ENCODE data around the gene CHD1.
"Not testable (repeated sequence)": the region's sequence is repeated elsewhere in the genome, so short reads cannot be mapped to it uniquely, and the experiment has no call there.

Gene CHD1

DNA sequence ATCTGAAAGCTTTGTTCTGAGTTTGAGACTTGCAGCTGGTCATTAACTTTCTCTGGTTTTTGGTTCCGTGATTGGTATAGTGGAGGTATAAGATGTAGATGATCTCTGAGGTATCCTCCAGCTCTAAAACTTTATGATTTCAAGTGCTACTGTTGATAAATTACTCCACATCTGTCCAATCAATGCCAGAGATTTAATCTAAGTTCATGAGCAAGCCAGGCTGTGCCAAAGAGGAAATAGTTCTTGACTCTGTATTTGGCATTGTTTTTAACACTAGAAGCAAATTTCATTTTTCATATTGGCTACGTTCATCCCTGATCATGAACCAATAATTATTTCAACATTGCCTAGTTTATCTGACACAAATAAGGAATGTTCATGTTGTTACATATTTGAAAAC, 28.5 kb upstream of the CHD1 start:
- Histone ChIP-seq H3K9ac (ENCODE audit: low read length) (no peak overlapping the region), H3K4me1 (ENCODE audit: control insufficient read depth, insufficient read depth, low read length) (no peaks in the 10 kb centered on the region), H3K36me3 (ENCODE audit: control insufficient read depth, insufficient read depth, low read length) (no peaks in the 10 kb centered on the region), H3K27me3 (ENCODE audit: control insufficient read depth, insufficient read depth, low read length) (no peaks in the 10 kb centered on the region), H3K4me3 (ENCODE audit: low read length) (no peak overlapping the region), H3K27ac (ENCODE audit: low read depth, low read length) (no peak overlapping the region)

GRCh38 chr5:98955888-98956287, 27.1 kb upstream of the CHD1 start:
- H3K4me1 ChIP-seq (ENCODE audit: control insufficient read depth, insufficient read depth, low read length); H3K9ac ChIP-seq (ENCODE audit: low read length): not testable (repeated sequence)

DNA sequence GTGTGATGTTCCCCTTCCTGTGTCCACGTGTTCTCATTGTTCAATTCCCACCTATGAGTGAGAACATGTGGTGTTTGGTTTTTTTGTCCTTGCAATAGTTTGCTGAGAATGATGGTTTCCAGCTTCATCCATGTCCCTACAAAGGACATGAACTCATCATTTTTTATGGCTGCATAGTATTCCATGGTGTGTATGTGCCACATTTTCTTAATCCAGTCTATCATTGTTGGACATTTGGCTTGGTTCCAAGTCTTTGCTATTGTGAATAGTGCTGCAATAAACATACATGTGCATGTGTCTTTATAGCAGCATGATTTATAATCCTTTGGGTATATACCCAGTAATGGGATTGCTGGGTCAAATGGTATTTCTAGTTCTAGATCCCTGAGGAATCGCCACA, 26.7 kb upstream of the CHD1 start:
- H3K4me3 ChIP-seq (ENCODE audit: low read length); H3K4me1 ChIP-seq (ENCODE audit: control insufficient read depth, insufficient read depth, low read length); H3K27ac ChIP-seq (ENCODE audit: low read depth, low read length); H3K9ac ChIP-seq (ENCODE audit: low read length); H3K27me3 ChIP-seq (ENCODE audit: control insufficient read depth, insufficient read depth, low read length); H3K36me3 ChIP-seq (ENCODE audit: control insufficient read depth, insufficient read depth, low read length): not testable (repeated sequence)

More at GRCh38 chr5:98955888-98956287, 27.1 kb upstream of the CHD1 start:
- H3K4me3 ChIP-seq (ENCODE audit: low read length); H3K27ac ChIP-seq (ENCODE audit: low read depth, low read length); H3K27me3 ChIP-seq (ENCODE audit: control insufficient read depth, insufficient read depth, low read length); H3K36me3 ChIP-seq (ENCODE audit: control insufficient read depth, insufficient read depth, low read length): not testable (repeated sequence)

- no peak overlapping the region for H3K27ac ChIP-seq (ENCODE audit: low read depth, low read length)
- H3K4me1 ChIP-seq (ENCODE audit: control insufficient read depth, insufficient read depth, low read length): no peaks in the 10 kb centered on the region
- H3K4me3 ChIP-seq (ENCODE audit: low read length): no peak overlapping the region
- no peak overlapping the region for H3K9ac ChIP-seq (ENCODE audit: low read length)
- no peaks in the 10 kb centered on the region for H3K27me3 ChIP-seq (ENCODE audit: control insufficient read depth, insufficient read depth, low read length)
- H3K36me3 ChIP-seq (ENCODE audit: control insufficient read depth, insufficient read depth, low read length): no peaks in the 10 kb centered on the region
Observed at GRCh38 chr5:98954392-98955028, 25.7 kb upstream of the CHD1 start.

DNA sequence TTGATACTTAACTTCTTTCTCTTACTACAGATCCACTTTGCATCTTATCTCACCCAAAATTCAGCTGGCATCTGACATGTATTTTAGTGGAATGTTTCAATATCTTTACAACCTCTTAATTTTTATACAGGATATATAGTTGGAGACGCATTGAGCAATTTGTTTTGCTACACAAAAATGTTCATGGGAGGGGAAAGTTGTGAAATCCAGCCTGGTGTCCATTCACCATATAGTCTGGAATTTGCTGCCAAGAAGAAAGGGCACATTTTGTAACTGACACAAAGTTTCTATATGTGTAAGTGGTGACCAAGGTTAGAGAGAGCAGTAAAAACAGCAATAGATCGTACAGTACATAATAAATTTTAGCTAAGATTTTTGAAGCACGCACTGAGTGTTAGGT, 14.0 kb upstream of the CHD1 start:
- Histone ChIP-seq H3K4me3 (ENCODE audit: low read length) (no peak overlapping the region), H3K27me3 (ENCODE audit: control insufficient read depth, insufficient read depth, low read length) (no peaks in the 10 kb centered on the region), H3K36me3 (ENCODE audit: control insufficient read depth, insufficient read depth, low read length) (no peaks in the 10 kb centered on the region), H3K27ac (ENCODE audit: low read depth, low read length) (no peak overlapping the region), H3K4me1 (ENCODE audit: control insufficient read depth, insufficient read depth, low read length) (peaks cover 12% of the 10 kb centered on the region), H3K9ac (ENCODE audit: low read length) (no peak overlapping the region)

- H3K27ac ChIP-seq (ENCODE audit: low read depth, low read length): no peak overlapping the region
- H3K4me1 ChIP-seq (ENCODE audit: control insufficient read depth, insufficient read depth, low read length): peaks cover 12% of the 10 kb centered on the region
- H3K4me3 ChIP-seq (ENCODE audit: low read length): no peak overlapping the region
- no peaks in the 10 kb centered on the region for H3K27me3 ChIP-seq (ENCODE audit: control insufficient read depth, insufficient read depth, low read length)
- no peak overlapping the region for H3K9ac ChIP-seq (ENCODE audit: low read length)
- no peaks in the 10 kb centered on the region for H3K36me3 ChIP-seq (ENCODE audit: control insufficient read depth, insufficient read depth, low read length)
Observed at GRCh38 chr5:98941131-98941883, 12.5 kb upstream of the CHD1 start.

GRCh38 chr5:98940581-98940980, 11.8 kb upstream of the CHD1 start:
- Histone ChIP-seq H3K27ac (ENCODE audit: low read depth, low read length) (no peak overlapping the region), H3K36me3 (ENCODE audit: control insufficient read depth, insufficient read depth, low read length) (no peaks in the 10 kb centered on the region), H3K4me1 (ENCODE audit: control insufficient read depth, insufficient read depth, low read length) (peaks cover 12% of the 10 kb centered on the region), H3K4me3 (ENCODE audit: low read length) (no peak overlapping the region), H3K9ac (ENCODE audit: low read length) (no peak overlapping the region), H3K27me3 (ENCODE audit: control insufficient read depth, insufficient read depth, low read length) (no peaks in the 10 kb centered on the region)

DNA sequence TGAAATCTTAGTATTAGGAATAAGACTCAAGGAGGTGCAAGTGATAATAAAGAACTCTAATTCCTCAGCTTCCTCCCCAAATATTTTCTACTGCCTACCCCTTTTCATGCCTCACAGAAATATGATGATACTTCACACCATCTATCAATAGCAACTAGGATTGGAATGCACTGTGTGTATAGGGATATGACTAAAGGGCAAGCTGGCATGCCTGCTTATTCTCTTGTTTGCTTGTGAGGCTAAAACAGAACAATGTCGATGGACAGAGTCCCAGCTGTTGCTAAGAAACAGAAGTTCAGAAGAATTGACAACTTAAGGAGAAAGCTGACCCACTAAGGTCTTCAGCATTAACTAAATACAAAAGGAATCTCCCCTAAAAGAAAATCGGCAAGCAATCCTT, 9.7 kb upstream of the CHD1 start:
- Histone ChIP-seq H3K9ac (ENCODE audit: low read length) (no peak overlapping the region), H3K27ac (ENCODE audit: low read depth, low read length) (no peak overlapping the region), H3K4me1 (ENCODE audit: control insufficient read depth, insufficient read depth, low read length) (peaks cover 12% of the 10 kb centered on the region), H3K36me3 (ENCODE audit: control insufficient read depth, insufficient read depth, low read length) (no peaks in the 10 kb centered on the region), H3K4me3 (ENCODE audit: low read length) (no peak overlapping the region), H3K27me3 (ENCODE audit: control insufficient read depth, insufficient read depth, low read length) (no peaks in the 10 kb centered on the region)

DNA sequence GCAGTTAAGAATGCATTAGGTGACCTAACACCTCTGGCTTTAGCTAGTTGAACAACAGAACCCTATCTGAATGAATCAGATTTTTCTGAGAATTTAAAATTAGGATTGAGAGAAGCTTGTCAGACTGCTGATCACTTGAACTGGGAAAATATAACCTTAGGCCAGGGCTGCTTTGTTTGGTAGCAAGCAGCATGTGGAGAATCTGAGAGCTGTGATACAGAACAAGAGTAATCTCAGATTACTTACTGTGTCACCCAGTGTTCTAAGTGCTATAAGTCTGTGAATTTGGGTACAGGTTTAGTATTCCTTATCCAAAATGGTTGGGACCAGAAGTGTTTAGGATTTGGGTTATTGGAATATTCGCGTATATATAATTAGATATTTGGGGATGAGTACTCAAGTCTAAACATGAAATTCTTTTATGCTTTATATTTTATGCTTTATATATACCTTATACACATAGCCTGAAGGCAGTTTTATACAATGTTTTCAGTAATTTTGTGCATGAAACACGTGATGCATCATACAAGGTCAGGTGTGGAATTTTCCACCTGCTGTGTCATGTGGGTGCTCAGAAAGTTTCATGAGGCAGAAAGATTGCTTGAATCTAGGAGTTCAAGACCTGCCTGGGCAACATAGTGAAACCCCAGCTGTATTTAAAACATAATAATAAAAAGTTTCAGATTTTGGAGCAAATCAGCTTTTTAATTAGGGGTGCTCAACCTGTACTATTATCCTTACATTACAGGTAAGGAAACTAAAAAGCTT, 8.3 kb upstream of the CHD1 start:
- Histone ChIP-seq H3K36me3 (ENCODE audit: control insufficient read depth, insufficient read depth, low read length) (no peaks in the 10 kb centered on the region), H3K4me1 (ENCODE audit: control insufficient read depth, insufficient read depth, low read length) (peaks cover 12% of the 10 kb centered on the region), H3K9ac (ENCODE audit: low read length) (no peak overlapping the region), H3K4me3 (ENCODE audit: low read length) (no peak overlapping the region), H3K27ac (ENCODE audit: low read depth, low read length) (no peak overlapping the region), H3K27me3 (ENCODE audit: control insufficient read depth, insufficient read depth, low read length) (no peaks in the 10 kb centered on the region)

- Histone ChIP-seq H3K4me1 (ENCODE audit: control insufficient read depth, insufficient read depth, low read length) (peaks cover 13% of the 10 kb centered on the region), H3K27ac (ENCODE audit: low read depth, low read length) (no peak overlapping the region), H3K9ac (ENCODE audit: low read length) (no peak overlapping the region), H3K27me3 (ENCODE audit: control insufficient read depth, insufficient read depth, low read length) (no peaks in the 10 kb centered on the region), H3K4me3 (ENCODE audit: low read length) (no peak overlapping the region), H3K36me3 (ENCODE audit: control insufficient read depth, insufficient read depth, low read length) (no peaks in the 10 kb centered on the region)
Observed at GRCh38 chr5:98935206-98935605, 6.4 kb upstream of the CHD1 start.

- Histone ChIP-seq H3K4me3 (ENCODE audit: low read length) (no peak overlapping the region), H3K27me3 (ENCODE audit: control insufficient read depth, insufficient read depth, low read length) (no peaks in the 10 kb centered on the region), H3K9ac (ENCODE audit: low read length) (no peak overlapping the region), H3K36me3 (ENCODE audit: control insufficient read depth, insufficient read depth, low read length) (no peaks in the 10 kb centered on the region), H3K4me1 (ENCODE audit: control insufficient read depth, insufficient read depth, low read length) (peaks cover 16% of the 10 kb centered on the region), H3K27ac (ENCODE audit: low read depth, low read length) (no peak overlapping the region)
Observed at GRCh38 chr5:98934546-98934945, 5.7 kb upstream of the CHD1 start.

DNA sequence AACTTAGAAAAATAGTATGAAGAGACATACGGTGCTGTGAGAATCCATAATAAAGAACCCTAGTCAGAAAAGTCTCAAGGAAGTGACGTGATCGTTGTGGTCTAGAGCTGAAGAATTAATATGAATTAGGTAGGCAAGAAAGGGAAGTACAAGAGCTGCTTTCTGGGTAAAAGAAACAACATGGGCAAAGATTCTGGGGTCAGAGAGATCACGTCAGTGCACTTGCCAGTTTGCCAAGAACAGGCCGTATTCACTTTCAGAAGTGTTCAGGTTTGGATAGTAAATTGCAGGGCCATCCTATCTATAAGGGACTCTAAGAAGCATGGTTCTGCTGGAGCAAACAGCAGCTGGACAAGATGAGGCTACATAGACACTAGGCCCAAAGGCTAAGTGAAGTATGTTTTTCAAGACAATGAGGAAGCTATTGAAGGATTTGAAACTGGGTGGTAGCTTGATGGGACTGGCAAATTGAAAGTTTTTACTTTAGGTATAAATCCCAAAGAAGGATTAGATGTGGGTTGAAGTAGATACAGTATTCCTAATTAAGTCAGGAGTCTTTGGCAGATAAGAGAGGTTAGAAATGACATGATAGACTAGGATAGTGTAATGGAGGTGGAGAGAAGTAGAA, 4.8 kb upstream of the CHD1 start:
- H3K9ac ChIP-seq (ENCODE audit: low read length): no peak overlapping the region
- H3K4me3 ChIP-seq (ENCODE audit: low read length): no peak overlapping the region
- H3K27me3 ChIP-seq (ENCODE audit: control insufficient read depth, insufficient read depth, low read length): no peaks in the 10 kb centered on the region
- no peaks in the 10 kb centered on the region for H3K36me3 ChIP-seq (ENCODE audit: control insufficient read depth, insufficient read depth, low read length)
- H3K4me1 ChIP-seq (ENCODE audit: control insufficient read depth, insufficient read depth, low read length): peaks cover 12% of the 10 kb centered on the region
- no peak overlapping the region for H3K27ac ChIP-seq (ENCODE audit: low read depth, low read length)
